WTC11 (cell line): ENCODE measurements around the gene LRRC4. TPM values are rescaled to one million over a fixed set of nuclear protein-coding genes. Genes with fewer than 3 reads are reported as not detected.

ENCODE experiments used
- ATAC-seq: fragments of 200-7000 bp; cut with Tn5 transposase; 2 replicates; pipeline ENCODE4 v1.10.0; 2021; ENCODE audit warnings: mild to moderate bottlenecking, moderate library complexity
- CTCF ChIA-PET: fragments of 300-600 bp; sonication (Branson Sonifier 250); formaldehyde crosslinking; loops from one replicate; lab custom pipeline; 2021; ENCODE audit warnings: antibody characterized with exemption; lab: Charles Lee
- POLR2A ChIA-PET: fragments of 350-600 bp; sonication (Branson Sonifier 250); formaldehyde crosslinking; loops from one replicate; lab custom pipeline; 2021; ENCODE audit warnings: antibody characterized with exemption; lab: Charles Lee
- DNase-seq: peaks from one replicate; pipeline ENCODE4 v3.0.0; 2021; ENCODE audit warnings: low spot score
- H3K27ac Mint-ChIP-seq: 2 replicates; pipeline ENCODE4 v1.8.0; 2021; ENCODE audit warnings: mixed read lengths
- H3K27me3 Mint-ChIP-seq: 2 replicates; pipeline ENCODE4 v1.8.0; 2021; ENCODE audit warnings: low read depth, mild to moderate bottlenecking, moderate library complexity, mixed read lengths
- H3K36me3 Mint-ChIP-seq: 2 replicates; pipeline ENCODE4 v1.8.0; 2021; ENCODE audit warnings: mixed read lengths
- H3K4me1 Mint-ChIP-seq: 2 replicates; pipeline ENCODE4 v1.8.0; 2022; ENCODE audit warnings: mixed read lengths
- H3K4me3 Mint-ChIP-seq: 2 replicates; pipeline ENCODE4 v1.8.0; 2021; ENCODE audit warnings: mild to moderate bottlenecking, moderate library complexity, mixed read lengths
- H3K9me3 Mint-ChIP-seq: 2 replicates; pipeline ENCODE4 v1.8.0; 2021; ENCODE audit warnings: mixed read lengths
- CREM ChIP-seq: sonication (generic); formaldehyde crosslinking; IDR thresholded peaks from 2 replicates; pipeline ENCODE4 v1.8.1; 2022; ENCODE audit warnings: mild to moderate bottlenecking, missing genetic modification reagents, moderate library complexity
- ESRRA ChIP-seq: sonication (generic); formaldehyde crosslinking; IDR thresholded peaks from 2 replicates; pipeline ENCODE4 v1.8.1; 2022; ENCODE audit warnings: mild to moderate bottlenecking, missing genetic modification reagents, borderline replicate concordance
- FOXK1 ChIP-seq: sonication (generic); formaldehyde crosslinking; IDR thresholded peaks from 2 replicates; pipeline ENCODE4 v1.8.0; 2022; ENCODE audit warnings: mild to moderate bottlenecking, moderate library complexity, missing genetic modification reagents
- GABPB1 ChIP-seq: sonication (generic); formaldehyde crosslinking; IDR thresholded peaks from 2 replicates; pipeline ENCODE4 v1.8.1; 2023; ENCODE audit warnings: mild to moderate bottlenecking, missing genetic modification reagents
- IRF2 ChIP-seq: sonication (generic); formaldehyde crosslinking; IDR thresholded peaks from 2 replicates; pipeline ENCODE4 v1.8.0; 2022; ENCODE audit warnings: low read depth, missing genetic modification reagents, borderline replicate concordance
- JUN ChIP-seq: sonication (generic); formaldehyde crosslinking; IDR thresholded peaks from 2 replicates; pipeline ENCODE4 v1.8.0; 2023; ENCODE audit warnings: mild to moderate bottlenecking, missing genetic modification reagents
- KAT7 ChIP-seq: sonication (generic); formaldehyde crosslinking; IDR thresholded peaks from 2 replicates; pipeline ENCODE4 v1.8.1; 2023; ENCODE audit warnings: missing genetic modification reagents, mild to moderate bottlenecking, borderline replicate concordance
- NFATC4 ChIP-seq: fragments of 250-450 bp; sonication (Bioruptor Pico); IDR thresholded peaks from 2 replicates; pipeline ENCODE4 v1.9.0; 2021; ENCODE audit warnings: mild to moderate bottlenecking
- NR1H2 ChIP-seq: sonication (generic); formaldehyde crosslinking; IDR thresholded peaks from 2 replicates; pipeline ENCODE4 v1.9.0; 2021; ENCODE audit warnings: mild to moderate bottlenecking, moderate library complexity, missing genetic modification reagents
- SMAD3 ChIP-seq: sonication (generic); formaldehyde crosslinking; IDR thresholded peaks from 2 replicates; pipeline ENCODE4 v1.8.0; 2022; ENCODE audit warnings: missing genetic modification reagents, mild to moderate bottlenecking, borderline replicate concordance
- SMAD4 ChIP-seq: sonication (generic); formaldehyde crosslinking; IDR thresholded peaks from 2 replicates; pipeline ENCODE4 v1.8.0; 2022; ENCODE audit warnings: mild to moderate bottlenecking, missing genetic modification reagents
- STAT6 ChIP-seq: sonication (generic); formaldehyde crosslinking; conservative IDR thresholded peaks from 2 replicates; pipeline ENCODE4 v1.8.1; 2023; ENCODE audit warnings: mild to moderate bottlenecking, low read depth, missing genetic modification reagents, moderate library complexity
- TCF7 ChIP-seq: sonication (generic); formaldehyde crosslinking; IDR thresholded peaks from 2 replicates; pipeline ENCODE4 v1.8.0; 2022; ENCODE audit warnings: mild to moderate bottlenecking, low read depth, missing genetic modification reagents, moderate library complexity
- ZNF219 ChIP-seq: sonication (generic); formaldehyde crosslinking; IDR thresholded peaks from 2 replicates; pipeline ENCODE4 v1.8.0; 2023; ENCODE audit warnings: missing genetic modification reagents, mild to moderate bottlenecking, borderline replicate concordance
- ZNF281 ChIP-seq: sonication (generic); formaldehyde crosslinking; IDR thresholded peaks from 2 replicates; pipeline ENCODE4 v1.8.0; 2023; ENCODE audit warnings: mild to moderate bottlenecking, missing genetic modification reagents
- ZNF396 ChIP-seq: fragments of 250-450 bp; sonication (Bioruptor Pico); IDR thresholded peaks from 2 replicates; pipeline ENCODE4 v1.8.0; 2021; ENCODE audit warnings: mild to moderate bottlenecking, moderate library complexity, borderline replicate concordance
- ZNF671 ChIP-seq: fragments of 250-450 bp; sonication (Bioruptor Pico); IDR thresholded peaks from 2 replicates; pipeline ENCODE4 v1.8.0; 2021; ENCODE audit warnings: mild to moderate bottlenecking
- total RNA-seq: library from RNA; stranded (reverse); gene quantifications from 3 replicates; pipeline ENCODE4 v1.2.3, GENCODE V29; 2021
- TF ChIP-seq, protein P1 (sequence below): sonication (generic); formaldehyde crosslinking; IDR thresholded peaks from 2 replicates; pipeline ENCODE4 v1.8.0; 2022; ENCODE audit warnings: mild to moderate bottlenecking, missing genetic modification reagents
- TF ChIP-seq, protein P2 (sequence below): sonication (generic); formaldehyde crosslinking; IDR thresholded peaks from 2 replicates; pipeline ENCODE4 v1.8.0; 2023; ENCODE audit warnings: missing genetic modification reagents
- TF ChIP-seq, protein P3 (sequence below): sonication (generic); formaldehyde crosslinking; IDR thresholded peaks from 2 replicates; pipeline ENCODE4 v1.8.1; 2023; ENCODE audit warnings: mild to moderate bottlenecking, missing genetic modification reagents, borderline replicate concordance
- TF ChIP-seq, protein P4 (sequence below): sonication (generic); formaldehyde crosslinking; IDR thresholded peaks from 2 replicates; pipeline ENCODE4 v1.8.1; 2022; ENCODE audit warnings: mild to moderate bottlenecking, missing genetic modification reagents, moderate library complexity, borderline replicate concordance

The LRRC4 gene
- total RNA-seq, 1 experiment from 2014 or later: 14.9 TPM

DNA sequence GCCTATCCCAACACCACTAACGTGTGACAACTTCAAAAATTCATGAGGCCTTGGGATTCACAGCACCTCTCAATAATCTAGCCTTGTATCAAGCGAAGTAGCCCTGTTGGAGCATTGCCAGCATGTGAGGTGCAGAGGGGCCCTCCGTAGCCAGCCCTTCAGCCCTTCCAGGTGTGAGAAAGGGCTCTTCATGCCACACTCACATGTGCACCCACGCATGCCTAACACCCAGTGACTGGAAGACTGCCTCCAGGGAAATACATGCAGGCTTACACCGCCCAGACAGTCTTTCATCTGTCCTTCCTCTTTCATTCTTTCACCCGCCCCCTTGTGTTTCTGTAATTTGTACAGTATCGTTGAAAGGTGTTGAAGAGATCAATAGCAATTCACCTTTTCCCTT, 26.1 kb downstream of the LRRC4 start (continued):
- no peak for TF ChIP-seq ZNF671 (CRISPR knock-in tag)
- no peak for TF ChIP-seq ZNF396

GRCh38 chr7:128004623-128005022, 26.6 kb downstream of the LRRC4 start:
- Mint-ChIP-seq H3K4me1 (no peaks in the 10 kb centered on the region; the same call in none of the 2 replicates), H3K9me3 (no peaks in the 10 kb centered on the region), H3K4me3 (no peak overlapping the region), H3K27ac (no peak overlapping the region), H3K27me3 (no peaks in the 10 kb centered on the region), H3K36me3 (no peaks in the 10 kb centered on the region)
- no peak for TF ChIP-seq STAT6 (CRISPR knock-in tag)
- TF ChIP-seq IRF2 (CRISPR knock-in tag): no peak
- no peak for TF ChIP-seq ZNF281 (CRISPR knock-in tag)
- no peak for TF ChIP-seq CREM
- no peak for TF ChIP-seq ZNF219 (CRISPR knock-in tag)
- TF ChIP-seq TCF7: no peak
- TF ChIP-seq SMAD4: no peak
- no peak for TF ChIP-seq NFATC4 (CRISPR knock-in tag)
- no peak for TF ChIP-seq KAT7
- TF ChIP-seq NR1H2 (CRISPR knock-in tag): no peak
- no peak for TF ChIP-seq FOXK1 (CRISPR knock-in tag)
- TF ChIP-seq SMAD3 (CRISPR knock-in tag): no peak
- no peak for TF ChIP-seq JUN (CRISPR knock-in tag)
- TF ChIP-seq, protein P1, sequence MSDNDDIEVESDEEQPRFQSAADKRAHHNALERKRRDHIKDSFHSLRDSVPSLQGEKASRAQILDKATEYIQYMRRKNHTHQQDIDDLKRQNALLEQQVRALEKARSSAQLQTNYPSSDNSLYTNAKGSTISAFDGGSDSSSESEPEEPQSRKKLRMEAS: no peak
- no peak for TF ChIP-seq GABPB1
- TF ChIP-seq, protein P2, sequence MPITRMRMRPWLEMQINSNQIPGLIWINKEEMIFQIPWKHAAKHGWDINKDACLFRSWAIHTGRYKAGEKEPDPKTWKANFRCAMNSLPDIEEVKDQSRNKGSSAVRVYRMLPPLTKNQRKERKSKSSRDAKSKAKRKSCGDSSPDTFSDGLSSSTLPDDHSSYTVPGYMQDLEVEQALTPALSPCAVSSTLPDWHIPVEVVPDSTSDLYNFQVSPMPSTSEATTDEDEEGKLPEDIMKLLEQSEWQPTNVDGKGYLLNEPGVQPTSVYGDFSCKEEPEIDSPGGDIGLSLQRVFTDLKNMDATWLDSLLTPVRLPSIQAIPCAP (CRISPR knock-in tag): no peak
- TF ChIP-seq, protein P3, sequence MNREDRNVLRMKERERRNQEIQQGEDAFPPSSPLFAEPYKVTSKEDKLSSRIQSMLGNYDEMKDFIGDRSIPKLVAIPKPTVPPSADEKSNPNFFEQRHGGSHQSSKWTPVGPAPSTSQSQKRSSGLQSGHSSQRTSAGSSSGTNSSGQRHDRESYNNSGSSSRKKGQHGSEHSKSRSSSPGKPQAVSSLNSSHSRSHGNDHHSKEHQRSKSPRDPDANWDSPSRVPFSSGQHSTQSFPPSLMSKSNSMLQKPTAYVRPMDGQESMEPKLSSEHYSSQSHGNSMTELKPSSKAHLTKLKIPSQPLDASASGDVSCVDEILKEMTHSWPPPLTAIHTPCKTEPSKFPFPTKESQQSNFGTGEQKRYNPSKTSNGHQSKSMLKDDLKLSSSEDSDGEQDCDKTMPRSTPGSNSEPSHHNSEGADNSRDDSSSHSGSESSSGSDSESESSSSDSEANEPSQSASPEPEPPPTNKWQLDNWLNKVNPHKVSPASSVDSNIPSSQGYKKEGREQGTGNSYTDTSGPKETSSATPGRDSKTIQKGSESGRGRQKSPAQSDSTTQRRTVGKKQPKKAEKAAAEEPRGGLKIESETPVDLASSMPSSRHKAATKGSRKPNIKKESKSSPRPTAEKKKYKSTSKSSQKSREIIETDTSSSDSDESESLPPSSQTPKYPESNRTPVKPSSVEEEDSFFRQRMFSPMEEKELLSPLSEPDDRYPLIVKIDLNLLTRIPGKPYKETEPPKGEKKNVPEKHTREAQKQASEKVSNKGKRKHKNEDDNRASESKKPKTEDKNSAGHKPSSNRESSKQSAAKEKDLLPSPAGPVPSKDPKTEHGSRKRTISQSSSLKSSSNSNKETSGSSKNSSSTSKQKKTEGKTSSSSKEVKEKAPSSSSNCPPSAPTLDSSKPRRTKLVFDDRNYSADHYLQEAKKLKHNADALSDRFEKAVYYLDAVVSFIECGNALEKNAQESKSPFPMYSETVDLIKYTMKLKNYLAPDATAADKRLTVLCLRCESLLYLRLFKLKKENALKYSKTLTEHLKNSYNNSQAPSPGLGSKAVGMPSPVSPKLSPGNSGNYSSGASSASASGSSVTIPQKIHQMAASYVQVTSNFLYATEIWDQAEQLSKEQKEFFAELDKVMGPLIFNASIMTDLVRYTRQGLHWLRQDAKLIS (CRISPR knock-in tag): no peak
- no peak for TF ChIP-seq ESRRA
- TF ChIP-seq, protein P4, sequence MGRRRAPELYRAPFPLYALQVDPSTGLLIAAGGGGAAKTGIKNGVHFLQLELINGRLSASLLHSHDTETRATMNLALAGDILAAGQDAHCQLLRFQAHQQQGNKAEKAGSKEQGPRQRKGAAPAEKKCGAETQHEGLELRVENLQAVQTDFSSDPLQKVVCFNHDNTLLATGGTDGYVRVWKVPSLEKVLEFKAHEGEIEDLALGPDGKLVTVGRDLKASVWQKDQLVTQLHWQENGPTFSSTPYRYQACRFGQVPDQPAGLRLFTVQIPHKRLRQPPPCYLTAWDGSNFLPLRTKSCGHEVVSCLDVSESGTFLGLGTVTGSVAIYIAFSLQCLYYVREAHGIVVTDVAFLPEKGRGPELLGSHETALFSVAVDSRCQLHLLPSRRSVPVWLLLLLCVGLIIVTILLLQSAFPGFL (CRISPR knock-in tag): no peak
- CTCF ChIA-PET: interaction anchor here (1.6 kb wide), 1 partner anchor 14 kb away, joined by 6 read pairs; no protein-coding TSS in a partner anchor
- DNase-seq (no peak), ATAC-seq (no peak)
- POLR2A ChIA-PET: no interaction called here
